HUES64 (cell line): ENCODE results near the gene C22orf39. TPM values are rescaled to one million over a fixed set of nuclear protein-coding genes. Genes with fewer than 3 reads are reported as not detected.

ENCODE experiments used
- H3K27ac ChIP-seq: 2 replicates; pipeline ENCODE4 v1.7.0; 2013; ENCODE audit warnings: low read depth, low read length, inconsistent platforms
- H3K27me3 ChIP-seq: 2 replicates; pipeline ENCODE4 v1.6.1; 2013; ENCODE audit warnings: mild to moderate bottlenecking, low read length; ENCODE audit not compliant: insufficient read depth
- H3K36me3 ChIP-seq: 2 replicates; pipeline ENCODE4 v1.6.1; 2013; ENCODE audit warnings: mild to moderate bottlenecking, low read length; ENCODE audit not compliant: insufficient read depth
- H3K4me1 ChIP-seq: 2 replicates; pipeline ENCODE4 v1.6.1; 2013; ENCODE audit warnings: mild to moderate bottlenecking, low read length, moderate library complexity; ENCODE audit not compliant: insufficient read depth
- H3K4me3 ChIP-seq: 2 replicates; pipeline ENCODE4 v1.5.1; 2013; ENCODE audit warnings: mild to moderate bottlenecking, low read length, moderate library complexity
- H3K9ac ChIP-seq: 2 replicates; pipeline ENCODE4 v1.6.1; 2013; ENCODE audit warnings: mild to moderate bottlenecking, low read depth, low read length
- H3K9me3 ChIP-seq: 2 replicates; pipeline ENCODE4 v1.6.1; 2013; ENCODE audit warnings: low read depth, low read length; ENCODE audit not compliant: insufficient read depth
- WGBS: fragments of 150-250, 120-280 bp; methylation state at CpG from one replicate; pipeline ENCODE4 v1.1.7; 2013; ENCODE audit warnings: missing lambda C conversion rate; 5-methylcytosine and 5-hydroxymethylcytosine counted together
- polyA plus RNA-seq, 2 experiments: library from polyadenylated mRNA; stranded (reverse); fragments of 50-300 nt; gene quantifications; one replicate each; pipeline ENCODE4 v1.2.3, GENCODE V29; 2013

C22orf39 gene, protein sequence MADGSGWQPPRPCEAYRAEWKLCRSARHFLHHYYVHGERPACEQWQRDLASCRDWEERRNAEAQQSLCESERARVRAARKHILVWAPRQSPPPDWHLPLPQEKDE
- polyA plus RNA-seq (2013, experiment 1 of 2) = 24.0 TPM
- 30.1 TPM for polyA plus RNA-seq (2013, experiment 2 of 2)

DNA sequence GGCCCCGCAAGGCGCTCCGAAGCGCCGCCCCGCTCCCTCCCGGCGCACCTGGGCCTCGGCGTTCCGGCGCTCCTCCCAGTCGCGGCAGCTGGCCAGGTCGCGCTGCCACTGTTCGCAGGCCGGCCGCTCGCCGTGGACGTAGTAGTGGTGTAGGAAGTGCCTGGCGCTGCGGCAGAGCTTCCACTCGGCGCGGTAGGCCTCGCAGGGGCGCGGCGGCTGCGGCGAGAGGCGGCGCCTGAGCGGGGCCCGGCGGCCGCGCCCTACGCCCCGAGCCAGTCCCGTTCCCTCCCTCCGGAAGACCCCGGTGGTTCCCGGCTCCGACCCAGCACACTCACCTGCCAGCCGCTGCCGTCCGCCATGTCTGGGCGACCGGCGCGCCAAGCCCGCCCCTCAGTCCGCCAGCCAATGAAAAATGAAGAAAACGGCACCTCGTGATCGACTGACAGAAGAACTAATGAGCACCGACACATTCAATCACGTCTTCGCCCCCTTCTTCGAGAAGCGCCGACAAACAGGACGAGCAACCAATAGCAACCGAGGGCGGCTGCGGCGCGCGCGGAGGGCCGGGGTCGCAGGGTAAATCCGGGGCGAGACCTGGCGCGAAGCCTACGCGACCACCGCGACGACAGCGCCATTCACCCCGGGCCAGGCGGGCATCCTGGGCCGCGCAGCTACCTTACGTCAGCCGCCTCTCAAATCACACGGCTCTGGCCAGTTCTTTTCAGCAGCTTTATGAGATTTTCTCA lies at the start of gene C22orf39:
C22orf39 (minus strand) TSS at position 382 of the 746 bp plus-strand sequence; CDS start at position 359, 23 bp downstream.
- no peaks in the 10 kb centered on the region for H3K4me1 ChIP-seq
- H3K36me3 ChIP-seq = peaks cover 60% of the 10 kb centered on the region
- H3K27ac ChIP-seq = peak within 1 kb of the TSS; percentile 97
- H3K9me3 ChIP-seq = no peaks in the 10 kb centered on the region
- under 1% methylated on average over 92 of the region's 92 CpGs for WGBS
- H3K27me3 ChIP-seq = peaks cover 6% of the 10 kb centered on the region
- H3K9ac ChIP-seq = peak within 1 kb of the TSS; percentile 95
- H3K4me3 ChIP-seq = peak within 1 kb of the TSS; percentile 72

- Histone ChIP-seq H3K9me3 (no peaks in the 10 kb centered on the region), H3K9ac (no peak overlapping the region), H3K4me3 (no peak overlapping the region), H3K4me1 (no peaks in the 10 kb centered on the region), H3K27me3 (no peaks in the 10 kb centered on the region), H3K27ac (no peak overlapping the region), H3K36me3 (peaks cover 77% of the 10 kb centered on the region)
- WGBS = 96% methylated on average over 3 of the region's 3 CpGs
Observed at GRCh38 chr22:19497245-19497644, 49.7 kb upstream of the C22orf39 start.

- Histone ChIP-seq H3K36me3 (peaks cover 77% of the 10 kb centered on the region), H3K4me3 (no peak overlapping the region), H3K9me3 (no peaks in the 10 kb centered on the region), H3K27ac (no peak overlapping the region), H3K27me3 (no peaks in the 10 kb centered on the region), H3K9ac (no peak overlapping the region), H3K4me1 (no peaks in the 10 kb centered on the region)
- WGBS = 100% methylated on average over 3 of the region's 3 CpGs
Observed at GRCh38 chr22:19496324-19496630, 48.8 kb upstream of the C22orf39 start.

GRCh38 chr22:19495562-19496323 lies 48.2 kb upstream of the C22orf39 start:
- Histone ChIP-seq H3K27me3 (no peaks in the 10 kb centered on the region), H3K4me3 (no peak overlapping the region), H3K4me1 (no peaks in the 10 kb centered on the region), H3K36me3 (peaks cover 81% of the 10 kb centered on the region), H3K9me3 (no peaks in the 10 kb centered on the region), H3K27ac (no peak overlapping the region), H3K9ac (no peak overlapping the region)
- 93% methylated on average over 5 of the region's 5 CpGs for WGBS

GRCh38 chr22:19494676-19495173 lies 47.2 kb upstream of the C22orf39 start:
- Histone ChIP-seq H3K4me3 (no peak overlapping the region), H3K27me3 (no peaks in the 10 kb centered on the region), H3K9me3 (no peaks in the 10 kb centered on the region), H3K27ac (no peak overlapping the region), H3K36me3 (peaks cover 79% of the 10 kb centered on the region), H3K9ac (no peak overlapping the region), H3K4me1 (no peaks in the 10 kb centered on the region)
- 97% methylated on average over 5 of the region's 6 CpGs for WGBS

DNA sequence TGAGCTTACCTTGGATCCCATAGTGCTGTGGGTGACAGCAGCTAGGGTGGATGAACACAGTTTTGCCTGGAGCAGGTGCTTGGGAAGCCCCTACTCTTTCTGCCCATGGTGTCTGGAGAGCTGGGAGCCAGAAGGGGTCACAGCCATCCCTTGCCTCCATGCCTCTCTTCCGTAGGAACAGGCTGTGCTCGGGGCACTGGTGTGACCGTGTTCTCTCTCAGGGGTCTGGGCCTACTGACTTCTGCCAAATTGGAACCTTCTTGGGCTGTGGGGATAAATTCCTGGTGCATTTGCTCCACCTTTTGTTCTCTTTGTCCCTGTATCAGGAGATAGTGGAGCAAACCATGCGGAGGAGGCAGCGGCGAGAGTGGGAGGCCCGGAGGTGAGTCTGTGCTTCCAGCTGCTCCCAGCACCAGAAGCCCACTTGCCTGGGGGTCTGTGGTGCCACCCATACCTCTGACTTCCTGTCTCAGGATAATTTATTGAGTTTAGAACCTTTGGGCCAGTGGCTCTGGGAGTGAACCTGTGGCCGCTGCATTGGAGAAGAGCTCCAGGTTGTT lies 46.6 kb upstream of the C22orf39 start:
- no peak overlapping the region for H3K4me3 ChIP-seq
- no peak overlapping the region for H3K27ac ChIP-seq
- no peaks in the 10 kb centered on the region for H3K27me3 ChIP-seq
- WGBS = 95% methylated on average over 8 of the region's 8 CpGs
- no peaks in the 10 kb centered on the region for H3K4me1 ChIP-seq
- no peak overlapping the region for H3K9ac ChIP-seq
- no peaks in the 10 kb centered on the region for H3K9me3 ChIP-seq
- peaks cover 80% of the 10 kb centered on the region for H3K36me3 ChIP-seq

GRCh38 chr22:19492504-19493174 lies 45.1 kb upstream of the C22orf39 start:
- 95% methylated on average over 6 of the region's 6 CpGs for WGBS
- H3K36me3 ChIP-seq = peaks cover 82% of the 10 kb centered on the region

DNA sequence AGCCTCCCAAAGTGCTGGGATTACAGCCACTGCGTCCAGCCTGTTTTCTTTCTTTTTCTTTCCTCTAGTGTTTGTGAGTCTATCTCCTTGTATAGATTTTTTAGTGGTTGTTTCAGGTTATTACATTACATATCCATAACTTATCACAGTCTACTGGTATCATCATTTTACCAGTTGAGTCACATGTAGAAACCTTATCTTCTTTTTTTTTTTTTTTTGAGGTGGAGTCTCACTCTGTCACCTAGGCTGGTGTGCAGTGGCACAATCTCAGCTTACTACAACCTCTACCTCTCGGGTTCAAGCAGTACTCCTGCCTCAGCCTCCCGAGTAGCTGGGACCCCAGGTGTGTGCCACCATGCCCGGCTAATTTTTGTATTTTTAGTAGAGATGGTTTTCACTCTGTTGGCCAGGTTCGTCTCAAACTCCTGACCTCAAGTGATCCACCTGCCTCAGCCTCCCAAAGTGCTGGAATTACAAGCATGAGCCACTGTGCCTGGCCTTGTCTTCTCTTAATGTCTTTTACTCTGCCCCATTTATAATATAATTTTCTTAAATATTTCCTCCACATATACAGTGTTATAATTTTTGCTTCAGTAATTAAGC lies 43.2 kb upstream of the C22orf39 start:
- Histone ChIP-seq H3K9me3 (no peaks in the 10 kb centered on the region), H3K27ac (no peak overlapping the region), H3K9ac (no peak overlapping the region), H3K36me3 (peaks cover 76% of the 10 kb centered on the region), H3K4me3 (no peak overlapping the region), H3K4me1 (no peaks in the 10 kb centered on the region), H3K27me3 (no peaks in the 10 kb centered on the region)
- 95% methylated on average over 5 of the region's 5 CpGs for WGBS

More at GRCh38 chr22:19492504-19493174, 45.1 kb upstream of the C22orf39 start:
- Histone ChIP-seq H3K27ac (no peak overlapping the region), H3K4me3 (no peak overlapping the region), H3K27me3 (no peaks in the 10 kb centered on the region), H3K9me3 (no peaks in the 10 kb centered on the region), H3K9ac (no peak overlapping the region), H3K4me1 (no peaks in the 10 kb centered on the region)

- WGBS = 98% methylated on average over 6 of the region's 7 CpGs
- Histone ChIP-seq H3K4me3 (no peak overlapping the region), H3K27ac (no peak overlapping the region), H3K36me3 (peaks cover 76% of the 10 kb centered on the region), H3K27me3 (no peaks in the 10 kb centered on the region), H3K9ac (no peak overlapping the region), H3K9me3 (no peaks in the 10 kb centered on the region), H3K4me1 (no peaks in the 10 kb centered on the region)
Observed at GRCh38 chr22:19488884-19489843, 41.7 kb upstream of the C22orf39 start.

DNA sequence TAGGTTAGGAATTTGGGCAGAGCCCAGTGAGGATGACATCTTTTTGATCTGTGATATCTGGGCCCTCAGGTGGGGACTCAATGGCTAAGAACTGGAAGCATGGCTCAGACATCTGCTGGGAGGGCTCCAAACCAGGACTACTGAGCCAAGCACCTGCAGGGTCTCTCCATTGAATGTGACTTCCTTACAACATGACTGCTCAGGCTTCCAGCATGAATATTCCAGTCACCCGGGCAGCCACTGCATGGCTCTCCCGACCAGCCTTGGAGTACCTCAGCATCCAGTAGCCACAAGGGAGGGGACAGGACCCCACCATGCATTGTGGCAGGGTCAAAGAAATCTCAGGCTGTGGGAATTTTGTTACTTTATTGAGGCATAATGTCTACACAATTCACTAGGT lies 40.8 kb upstream of the C22orf39 start:
- WGBS = 93% methylated on average over 2 of the region's 2 CpGs
- Histone ChIP-seq H3K4me3 (no peak overlapping the region), H3K9ac (no peak overlapping the region), H3K27ac (no peak overlapping the region), H3K36me3 (peaks cover 77% of the 10 kb centered on the region), H3K4me1 (no peaks in the 10 kb centered on the region), H3K9me3 (no peaks in the 10 kb centered on the region), H3K27me3 (no peaks in the 10 kb centered on the region)
